Activated CD4-positive, alpha-beta memory T cell treated with anti-CD3 and anti-CD28 coated beads for 36 hours (primary cell): ENCODE results near the gene C5orf24. TPM values are rescaled to one million over a fixed set of nuclear protein-coding genes. Genes with fewer than 3 reads are reported as not detected.
A peak's percentile ranks its signal among the peaks of the same experiment; 100 is the strongest.

Experiments
- CTCF ChIA-PET: fragments of 350-600 bp; sonication (Branson Sonifier 250); formaldehyde crosslinking; loops from one replicate; lab custom pipeline; 2021; ENCODE audit warnings: antibody characterized with exemption, inconsistent platforms; lab: Charles Lee
- POLR2A ChIA-PET: fragments of 350-600 bp; sonication (Branson Sonifier 250); formaldehyde crosslinking; loops from one replicate; lab custom pipeline; 2021; ENCODE audit warnings: antibody characterized with exemption; lab: Charles Lee
- DNase-seq: peaks from one replicate; pipeline ENCODE4 v3.0.0-alpha.2; 2020
- H3K27ac Mint-ChIP-seq: one replicate; pipeline ENCODE4 v1.8.0; 2021; ENCODE audit warnings: mixed read lengths
- H3K27me3 Mint-ChIP-seq: one replicate; pipeline ENCODE4 v1.8.0; 2021; ENCODE audit warnings: mixed read lengths
- H3K36me3 Mint-ChIP-seq: one replicate; pipeline ENCODE4 v1.8.0; 2021; ENCODE audit warnings: mixed read lengths
- H3K4me1 Mint-ChIP-seq: one replicate; pipeline ENCODE4 v1.8.0; 2021; ENCODE audit warnings: low read depth, mixed read lengths
- H3K4me3 Mint-ChIP-seq: one replicate; pipeline ENCODE4 v1.8.0; 2021; ENCODE audit warnings: mild to moderate bottlenecking, mixed read lengths
- H3K9me3 Mint-ChIP-seq: one replicate; pipeline ENCODE4 v1.8.0; 2021; ENCODE audit warnings: mixed read lengths
- intact Hi-C: fragments of 100-400 bp; cut with micrococcal nuclease; formaldehyde crosslinking; loops from one replicate; pipeline ENCODE4 v1.15.1; 2023
- total RNA-seq, 2 experiments: library from RNA; stranded (reverse); gene quantifications; one replicate each; pipeline ENCODE4 v1.2.3, GENCODE V29; 2021

C5orf24 gene
- 10 to 100 TPM; 21.9 to 25.2 TPM for total RNA-seq

GRCh38 chr5:134845852-134846640, at the start of gene C5orf24:
Gene C5orf24, plus strand, starts transcription at chr5:134845968. Its CDS starts 8,933 bp downstream, at chr5:134854901.
- ChIA-PET POLR2A (interaction anchor here (0.6 to 2.9 kb wide), 13 partner anchors 9 to 384 kb away, joined by 3 to 34 read pairs (median 5); partner anchors contain the start of genes CAMLG, DDX46, PCBD2 and TXNDC15), CTCF (interaction anchor here (1.1 to 2.9 kb wide), 5 partner anchors 28 to 107 kb away, joined by 3 to 20 read pairs (median 6); partner anchors contain the start of genes CAMLG, DDX46, PCBD2 and TXNDC15)
- Mint-ChIP-seq H3K27me3 (no peaks in the 10 kb centered on the region), H3K36me3 (peaks cover 10% of the 10 kb centered on the region), H3K27ac (peak within 1 kb of the TSS; percentile 96), H3K4me3 (peak within 1 kb of the TSS; percentile 86), H3K9me3 (no peaks in the 10 kb centered on the region), H3K4me1 (peaks cover 28% of the 10 kb centered on the region)
- intact Hi-C loops = loop anchor here (1.0 to 2.0 kb wide), 5 partner anchors 28 to 621 kb away; partner anchors contain the start of genes CAMLG, DDX46, PCBD2 and TXNDC15
- peak; percentile 96 for DNase-seq

- H3K36me3 Mint-ChIP-seq = peaks cover 31% of the 10 kb centered on the region
- H3K9me3 Mint-ChIP-seq = no peaks in the 10 kb centered on the region
- CTCF ChIA-PET = no interaction called here
- H3K4me3 Mint-ChIP-seq = no peak overlapping the region
- no peak for DNase-seq
- peak overlapping the region; percentile 1 for H3K27ac Mint-ChIP-seq
- POLR2A ChIA-PET = no interaction called here
- H3K4me1 Mint-ChIP-seq = peaks cover 11% of the 10 kb centered on the region
- intact Hi-C loops = no loop called here
- no peaks in the 10 kb centered on the region for H3K27me3 Mint-ChIP-seq
Measured at GRCh38 chr5:134798468-134798867, 47.3 kb upstream of the C5orf24 start.

GRCh38 chr5:134803821-134804220, 41.9 kb upstream of the C5orf24 start:
- POLR2A ChIA-PET = no interaction called here
- Mint-ChIP-seq H3K36me3 (peaks cover 12% of the 10 kb centered on the region), H3K9me3 (no peaks in the 10 kb centered on the region), H3K27me3 (no peaks in the 10 kb centered on the region), H3K27ac (no peak overlapping the region), H3K4me3 (no peak overlapping the region), H3K4me1 (peaks cover 3% of the 10 kb centered on the region)
- CTCF ChIA-PET = no interaction called here
- intact Hi-C loops = no loop called here
- DNase-seq = no peak

- POLR2A ChIA-PET = no interaction called here
- intact Hi-C loops = no loop called here
Measured at GRCh38 chr5:134813407-134813806, 32.4 kb upstream of the C5orf24 start.

GRCh38 chr5:134813827-134814226, 31.9 kb upstream of the C5orf24 start:
- Mint-ChIP-seq H3K4me3 (no peak overlapping the region), H3K36me3 (peaks cover 33% of the 10 kb centered on the region), H3K27ac (no peak overlapping the region), H3K9me3 (no peaks in the 10 kb centered on the region), H3K4me1 (peaks cover 6% of the 10 kb centered on the region), H3K27me3 (no peaks in the 10 kb centered on the region)
- CTCF ChIA-PET = no interaction called here
- DNase-seq = no peak
- POLR2A ChIA-PET = no interaction called here
- intact Hi-C loops = no loop called here

More at GRCh38 chr5:134813407-134813806, 32.4 kb upstream of the C5orf24 start:
- DNase-seq = peak; percentile 43
- Mint-ChIP-seq H3K4me1 (peaks cover 6% of the 10 kb centered on the region), H3K9me3 (no peaks in the 10 kb centered on the region), H3K27ac (no peak overlapping the region), H3K4me3 (no peak overlapping the region), H3K36me3 (peaks cover 30% of the 10 kb centered on the region), H3K27me3 (no peaks in the 10 kb centered on the region)
- CTCF ChIA-PET = no interaction called here

GRCh38 chr5:134817006-134817405, 28.8 kb upstream of the C5orf24 start:
- no peak overlapping the region for H3K27ac Mint-ChIP-seq
- DNase-seq = no peak
- intact Hi-C loops = no loop called here
- peaks cover 6% of the 10 kb centered on the region for H3K4me1 Mint-ChIP-seq
- H3K27me3 Mint-ChIP-seq = no peaks in the 10 kb centered on the region
- H3K9me3 Mint-ChIP-seq = no peaks in the 10 kb centered on the region
- H3K36me3 Mint-ChIP-seq = peaks cover 38% of the 10 kb centered on the region
- ChIA-PET POLR2A (no interaction called here), CTCF (interaction anchor here (0.7 kb wide), 1 partner anchor 229 kb away, joined by 3 read pairs; no protein-coding TSS in a partner anchor)
- no peak overlapping the region for H3K4me3 Mint-ChIP-seq

GRCh38 chr5:134818776-134819175, 27.0 kb upstream of the C5orf24 start:
- Mint-ChIP-seq H3K36me3 (peaks cover 33% of the 10 kb centered on the region), H3K27ac (no peak overlapping the region), H3K9me3 (no peaks in the 10 kb centered on the region), H3K4me3 (no peak overlapping the region), H3K27me3 (no peaks in the 10 kb centered on the region), H3K4me1 (no peaks in the 10 kb centered on the region)
- intact Hi-C loops = no loop called here
- CTCF ChIA-PET = no interaction called here
- no peak for DNase-seq
- POLR2A ChIA-PET = no interaction called here

GRCh38 chr5:134819407-134819963, 26.3 kb upstream of the C5orf24 start:
- Mint-ChIP-seq H3K4me3 (no peak overlapping the region), H3K9me3 (no peaks in the 10 kb centered on the region), H3K27me3 (no peaks in the 10 kb centered on the region), H3K4me1 (no peaks in the 10 kb centered on the region), H3K27ac (no peak overlapping the region), H3K36me3 (peaks cover 33% of the 10 kb centered on the region)
- intact Hi-C loops = no loop called here
- no peak for DNase-seq
- CTCF ChIA-PET = no interaction called here
- POLR2A ChIA-PET = no interaction called here

- Mint-ChIP-seq H3K27me3 (no peaks in the 10 kb centered on the region), H3K36me3 (peaks cover 30% of the 10 kb centered on the region)
- POLR2A ChIA-PET = interaction anchor here (0.7 kb wide), 1 partner anchor 10 kb away, joined by 4 read pairs; no protein-coding TSS in a partner anchor
Measured at GRCh38 chr5:134821841-134822240, 23.9 kb upstream of the C5orf24 start.

GRCh38 chr5:134824681-134825080, 21.1 kb upstream of the C5orf24 start:
- Mint-ChIP-seq H3K4me1 (no peaks in the 10 kb centered on the region), H3K36me3 (peaks cover 21% of the 10 kb centered on the region), H3K4me3 (no peak overlapping the region), H3K9me3 (no peaks in the 10 kb centered on the region), H3K27ac (no peak overlapping the region), H3K27me3 (no peaks in the 10 kb centered on the region)
- intact Hi-C loops = no loop called here
- no peak for DNase-seq
- ChIA-PET CTCF (interaction anchor here (0.9 kb wide), 1 partner anchor 216 kb away, joined by 3 read pairs; no protein-coding TSS in a partner anchor), POLR2A (no interaction called here)

More at GRCh38 chr5:134821841-134822240, 23.9 kb upstream of the C5orf24 start:
- intact Hi-C loops = no loop called here
- no peak overlapping the region for H3K27ac Mint-ChIP-seq
- no peaks in the 10 kb centered on the region for H3K9me3 Mint-ChIP-seq
- H3K4me3 Mint-ChIP-seq = no peak overlapping the region
- CTCF ChIA-PET = no interaction called here
- DNase-seq = no peak
- H3K4me1 Mint-ChIP-seq = no peaks in the 10 kb centered on the region

GRCh38 chr5:134825212-134825611, 20.6 kb upstream of the C5orf24 start:
- intact Hi-C loops = no loop called here
- DNase-seq = no peak
- Mint-ChIP-seq H3K27me3 (no peaks in the 10 kb centered on the region), H3K4me1 (no peaks in the 10 kb centered on the region), H3K4me3 (no peak overlapping the region), H3K36me3 (peaks cover 20% of the 10 kb centered on the region), H3K27ac (no peak overlapping the region), H3K9me3 (no peaks in the 10 kb centered on the region)
- ChIA-PET CTCF (interaction anchor here (0.9 to 1.5 kb wide), 2 partner anchors 79 to 217 kb away, joined by 3 to 5 read pairs; partner anchors contain the start of gene PCBD2), POLR2A (no interaction called here)

GRCh38 chr5:134833340-134834032, 12.3 kb upstream of the C5orf24 start:
- CTCF ChIA-PET = no interaction called here
- peaks cover 8% of the 10 kb centered on the region for H3K36me3 Mint-ChIP-seq
- no peaks in the 10 kb centered on the region for H3K4me1 Mint-ChIP-seq

More at GRCh38 chr5:134833340-134834032, 12.3 kb upstream of the C5orf24 start:
- H3K27ac Mint-ChIP-seq = no peak overlapping the region
- no peaks in the 10 kb centered on the region for H3K9me3 Mint-ChIP-seq
- no peak overlapping the region for H3K4me3 Mint-ChIP-seq
- no peak for DNase-seq
- intact Hi-C loops = no loop called here
- no peaks in the 10 kb centered on the region for H3K27me3 Mint-ChIP-seq
- POLR2A ChIA-PET = interaction anchor here (3.6 kb wide), 1 partner anchor 13 kb away, joined by 22 read pairs; the partner anchor contains the start of gene C5orf24
